Measurements from ENCODE around the gene MYOZ2. TPM values are rescaled to one million over a fixed set of nuclear protein-coding genes. Genes with fewer than 3 reads are reported as not detected.

MYOZ2 gene
- total RNA-seq, 1 donor: 0.36 TPM

DNA sequence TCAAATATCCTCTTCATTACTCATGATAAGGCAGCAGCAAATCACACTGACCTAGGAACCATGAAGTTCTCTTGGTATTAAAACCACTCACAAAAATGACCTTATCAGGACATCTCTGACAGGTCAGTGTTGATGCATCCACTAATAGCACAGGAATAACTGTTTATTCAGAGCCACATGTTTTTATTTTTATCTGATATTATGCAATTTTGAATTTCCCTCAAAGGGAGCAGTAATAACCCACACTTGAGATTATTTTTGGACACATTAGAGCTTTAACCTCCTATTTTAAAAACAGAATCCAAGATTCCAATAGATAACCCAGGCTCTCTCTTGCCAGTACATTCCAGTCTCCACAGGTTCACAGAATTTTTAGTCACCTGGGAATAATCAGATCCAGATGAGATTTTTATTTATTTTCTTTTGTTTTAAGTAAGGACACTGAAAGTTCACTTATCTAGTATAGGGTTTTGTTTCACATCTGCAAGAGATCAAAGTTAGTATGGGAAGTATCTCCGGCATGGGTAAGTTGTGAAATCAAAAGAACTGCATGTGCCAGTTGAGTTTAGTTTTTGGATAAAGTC lies 36.3 kb upstream of the MYOZ2 start:
- DNase-seq (ENCODE audit: low read depth): peak; percentile 89
- TF ChIP-seq, protein P1, sequence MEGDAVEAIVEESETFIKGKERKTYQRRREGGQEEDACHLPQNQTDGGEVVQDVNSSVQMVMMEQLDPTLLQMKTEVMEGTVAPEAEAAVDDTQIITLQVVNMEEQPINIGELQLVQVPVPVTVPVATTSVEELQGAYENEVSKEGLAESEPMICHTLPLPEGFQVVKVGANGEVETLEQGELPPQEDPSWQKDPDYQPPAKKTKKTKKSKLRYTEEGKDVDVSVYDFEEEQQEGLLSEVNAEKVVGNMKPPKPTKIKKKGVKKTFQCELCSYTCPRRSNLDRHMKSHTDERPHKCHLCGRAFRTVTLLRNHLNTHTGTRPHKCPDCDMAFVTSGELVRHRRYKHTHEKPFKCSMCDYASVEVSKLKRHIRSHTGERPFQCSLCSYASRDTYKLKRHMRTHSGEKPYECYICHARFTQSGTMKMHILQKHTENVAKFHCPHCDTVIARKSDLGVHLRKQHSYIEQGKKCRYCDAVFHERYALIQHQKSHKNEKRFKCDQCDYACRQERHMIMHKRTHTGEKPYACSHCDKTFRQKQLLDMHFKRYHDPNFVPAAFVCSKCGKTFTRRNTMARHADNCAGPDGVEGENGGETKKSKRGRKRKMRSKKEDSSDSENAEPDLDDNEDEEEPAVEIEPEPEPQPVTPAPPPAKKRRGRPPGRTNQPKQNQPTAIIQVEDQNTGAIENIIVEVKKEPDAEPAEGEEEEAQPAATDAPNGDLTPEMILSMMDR (IDR thresholded peaks at IDR 0.05; ENCODE audit: insufficient read depth, low read length): no peak
- H3K4me3 ChIP-seq (ENCODE audit: low read depth, low read length): no peak overlapping the region

DNA sequence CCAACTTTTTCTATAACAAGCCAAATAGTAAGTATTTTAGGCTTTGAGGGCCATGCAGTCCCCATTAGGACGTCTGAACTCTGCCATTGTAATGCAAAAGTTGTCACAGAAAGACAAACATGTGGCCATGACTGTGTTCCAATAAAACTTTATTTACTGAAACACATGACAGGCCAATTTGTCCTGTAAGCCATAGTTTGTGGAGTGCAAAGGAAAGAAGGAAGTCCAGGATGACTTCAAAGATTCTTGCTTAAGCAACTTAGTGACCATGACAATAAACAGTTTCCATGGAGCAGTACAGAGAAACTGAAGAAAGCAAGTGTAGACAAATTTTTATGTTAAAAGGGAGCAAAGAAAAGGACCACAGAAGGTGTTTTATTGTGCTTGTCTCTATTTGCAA lies 35.0 kb upstream of the MYOZ2 start:
- TF ChIP-seq, protein P1 (IDR thresholded peaks at IDR 0.05; ENCODE audit: insufficient read depth, low read length): no peak
- no peak overlapping the region for H3K4me3 ChIP-seq (ENCODE audit: low read depth, low read length)
- no peak for DNase-seq (ENCODE audit: low read depth)

DNA sequence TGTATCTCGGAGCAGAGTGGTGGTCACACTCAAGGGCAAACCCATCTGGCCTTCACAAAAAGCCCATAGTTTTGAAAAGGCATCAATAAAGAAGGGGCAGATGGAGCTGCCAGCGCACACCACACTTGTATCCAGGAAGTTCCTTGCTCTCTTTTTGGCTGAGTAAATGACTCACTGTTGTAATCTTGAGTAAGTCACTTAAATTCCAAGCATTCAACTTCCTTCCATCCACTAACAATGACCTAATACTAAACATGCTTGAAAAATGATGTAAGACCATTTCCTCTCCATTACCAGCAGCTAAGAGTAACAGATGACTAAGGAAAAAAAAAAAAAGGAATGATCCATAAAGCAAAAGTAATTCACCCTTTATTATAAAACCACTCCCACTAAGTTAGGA lies 32.4 kb upstream of the MYOZ2 start:
- DNase-seq (ENCODE audit: low read depth): peak; percentile 99
- H3K4me3 ChIP-seq (ENCODE audit: low read depth, low read length): no peak overlapping the region
- TF ChIP-seq, protein P1 (IDR thresholded peaks at IDR 0.05; ENCODE audit: insufficient read depth, low read length): no peak

DNA sequence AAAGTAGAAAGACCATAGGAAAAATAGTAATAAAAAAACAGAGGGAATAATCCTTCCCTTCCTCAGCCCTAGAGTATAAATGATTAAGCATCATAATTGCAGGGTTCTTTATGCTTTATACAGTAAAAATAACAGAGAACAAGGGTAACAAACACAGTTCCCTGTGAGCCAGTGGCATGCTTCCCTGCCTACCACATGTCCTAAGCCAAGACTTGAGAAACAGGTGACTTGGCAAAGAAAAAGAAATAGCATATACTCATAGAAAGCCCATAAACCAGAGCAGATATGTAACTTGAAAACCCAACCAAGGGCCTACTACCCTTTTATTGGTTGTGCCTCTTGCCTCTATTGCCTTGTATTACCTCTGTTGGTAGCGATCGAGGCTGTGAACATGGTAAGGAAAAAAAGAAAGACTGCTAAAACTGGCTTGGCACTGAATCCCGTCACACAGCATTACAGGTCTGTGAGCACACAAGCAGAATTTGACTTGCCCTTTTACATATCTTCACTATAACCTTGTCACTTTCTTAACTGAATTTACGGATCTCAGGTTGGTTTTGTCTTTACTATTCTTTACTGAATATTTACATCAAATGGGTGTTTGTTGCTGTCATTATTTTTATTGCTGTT lies 30.9 kb upstream of the MYOZ2 start:
- TF ChIP-seq, protein P1 (IDR thresholded peaks at IDR 0.05; ENCODE audit: insufficient read depth, low read length): no peak
- DNase-seq (ENCODE audit: low read depth): no peak

DNA sequence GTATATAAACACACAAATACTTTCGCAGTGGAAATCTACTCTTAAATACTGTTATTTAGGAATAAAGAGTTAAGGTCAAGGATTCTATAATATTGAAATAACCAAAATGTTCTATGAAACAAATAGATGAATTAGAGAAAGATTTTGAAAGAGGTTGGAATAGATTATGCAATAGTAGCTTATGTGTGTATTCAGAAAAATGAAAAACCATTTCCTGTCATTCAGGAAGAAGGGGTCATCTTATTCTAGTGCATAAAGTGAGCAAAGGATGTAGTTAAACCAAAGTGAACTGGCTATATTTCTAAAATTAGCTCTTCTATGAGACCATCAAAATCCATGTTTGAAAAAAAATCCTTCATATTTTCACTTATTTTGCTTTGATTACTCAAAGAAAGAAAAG lies 30.0 kb upstream of the MYOZ2 start:
- TF ChIP-seq, protein P1 (IDR thresholded peaks at IDR 0.05; ENCODE audit: insufficient read depth, low read length): no peak
- no peak overlapping the region for H3K4me3 ChIP-seq (ENCODE audit: low read depth, low read length)
- peak; percentile 17 for DNase-seq (ENCODE audit: low read depth)

More for the DNA sequence above, 30.9 kb upstream of the MYOZ2 start:
- H3K4me3 ChIP-seq (ENCODE audit: low read depth, low read length): no peak overlapping the region

DNA sequence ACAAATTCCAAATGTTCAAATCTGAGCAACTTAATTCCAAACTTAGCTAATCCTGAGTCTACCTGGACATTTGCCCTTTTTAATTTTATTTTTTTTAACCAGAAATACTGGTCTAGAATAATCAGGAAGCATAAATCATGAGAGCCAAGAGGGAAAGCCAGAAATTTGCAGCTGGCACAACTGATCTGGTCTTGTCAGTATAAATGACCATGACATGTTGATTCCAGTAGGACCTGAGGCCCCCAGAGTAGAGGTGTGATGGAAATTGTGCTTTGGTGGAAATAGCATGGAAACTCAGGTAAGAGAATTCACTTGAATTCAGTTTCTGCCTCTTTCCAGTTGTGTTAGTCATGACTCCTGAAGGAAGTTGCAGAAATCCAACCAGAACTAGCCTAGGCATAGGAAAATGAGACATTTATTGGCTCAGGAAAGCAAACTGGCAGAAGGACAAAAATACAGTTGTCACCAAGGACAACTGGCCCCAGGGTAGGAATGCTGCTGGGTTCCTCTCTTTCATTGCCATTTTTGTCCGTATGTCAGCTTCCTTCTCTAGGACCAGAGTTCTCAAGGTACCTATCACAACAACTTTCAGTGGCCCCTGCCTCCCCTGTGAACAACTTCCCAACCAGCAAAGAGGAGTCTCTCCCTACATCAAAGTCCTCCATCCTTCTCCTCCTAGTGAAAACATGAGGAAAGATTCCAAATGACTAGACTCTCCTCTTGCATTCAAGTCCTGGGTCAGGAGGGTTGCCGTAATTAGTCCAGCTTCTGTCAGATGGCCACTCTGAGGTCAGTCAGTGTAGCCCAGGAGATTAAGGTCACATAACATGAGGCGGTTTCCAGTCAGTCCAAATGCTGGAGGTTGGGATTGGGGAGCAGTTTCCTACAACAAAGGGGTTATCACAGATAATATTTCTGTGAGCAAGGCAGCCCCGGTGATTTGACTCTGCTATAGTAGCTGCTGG lies 29.3 kb upstream of the MYOZ2 start:
- TF ChIP-seq, protein P1 (IDR thresholded peaks at IDR 0.05; ENCODE audit: insufficient read depth, low read length): no peak
- no peak for DNase-seq (ENCODE audit: low read depth)
- no peak overlapping the region for H3K4me3 ChIP-seq (ENCODE audit: low read depth, low read length)
